Measurements from ENCODE around the gene DSPP. TPM values are rescaled to one million over a fixed set of nuclear protein-coding genes. Genes with fewer than 3 reads are reported as not detected.

The DSPP gene
- total and polyA plus RNA-seq, 11 donors = not detected

- H3K27me3 ChIP-seq = no peaks in the 10 kb centered on the region
- WGBS, 4 donors = 73 to 80% (median 77%) methylated on average over 9 of the region's 9 CpGs
- intact Hi-C loops (cut with DNase I) = loop anchor here in 1 of 10 donors (10.0 kb wide), 1 partner anchor 108 kb away; no protein-coding TSS in a partner anchor
- no peaks in the 10 kb centered on the region for H3K9me3 ChIP-seq
- H3K4me1 ChIP-seq = peaks cover 0 to 5% (median 0%) of the 10 kb centered on the region in 12 donors
- H3K27ac ChIP-seq = peak overlapping the region in 1 of 12 donors; percentile 22
- no peak overlapping the region for H3K4me3 ChIP-seq
- H3K36me3 ChIP-seq = no peaks in the 10 kb centered on the region
- peak in 2 of 5 donors; percentile 12 to 18 for DNase-seq
- TF ChIP-seq CTCF (IDR thresholded peaks at IDR 0.05) (no peak), POLR2A (IDR thresholded peaks at IDR 0.05) (no peak)
- no peak for ATAC-seq
Observed at GRCh38 chr4:87662871-87663270, 54.5 kb downstream of the DSPP start.

Other genes with a start within 250 kb of the DSPP start
- gene HSD17B11, start 217.3 kb upstream of the DSPP start, total RNA-seq = 10 to 100 TPM in 6 of 9 donors, 1 to 10 TPM in 3; 6.6 to 28.0 (median 13.4) TPM
- gene HSD17B11, start 217.3 kb upstream of the DSPP start, polyA plus RNA-seq = 10 to 100 TPM; 17.8 to 22.9 TPM
- 10 to 100 TPM; 17.1 to 29.7 (median 24.0) TPM for gene NUDT9, start 186.0 kb upstream of the DSPP start, total RNA-seq
- 10 to 100 TPM; 55.5 to 56.6 TPM for gene NUDT9, start 186.0 kb upstream of the DSPP start, polyA plus RNA-seq
- gene SPARCL1, start 79.2 kb upstream of the DSPP start, total RNA-seq = 100 to 1,000 TPM; 163 to 829 (median 250) TPM
- gene SPARCL1, start 79.2 kb upstream of the DSPP start, polyA plus RNA-seq = 100 to 1,000 TPM; 215 to 400 TPM
- not detected for gene DMP1, start 41.8 kb downstream of the DSPP start, total RNA-seq
- gene DMP1, start 41.8 kb downstream of the DSPP start, polyA plus RNA-seq = not detected
- gene IBSP, start 191.0 kb downstream of the DSPP start, total RNA-seq = under 1 TPM in 2 of 9 donors, not detected in 7; 0.19 to 0.50 TPM
- not detected for gene IBSP, start 191.0 kb downstream of the DSPP start, polyA plus RNA-seq
- not detected for gene MEPE, start 224.4 kb downstream of the DSPP start, total RNA-seq
- not detected for gene MEPE, start 224.4 kb downstream of the DSPP start, polyA plus RNA-seq